Stimulated activated CD8-positive, alpha-beta memory T cell treated with anti-CD3 and anti-CD28 coated beads, Interleukin-15, amount 100 ng/mL, for 24 hours (primary cell): ENCODE data around the gene ZNF609.
A peak's percentile ranks its signal among the peaks of the same experiment; 100 is the strongest.
"Not testable (repeated sequence)": the region's sequence is repeated elsewhere in the genome, so short reads cannot be mapped to it uniquely, and the experiment has no call there.

Source experiments
- DNase-seq: peaks from one replicate; pipeline ENCODE4 v3.0.0-alpha.2; 2020; ENCODE audit warnings: low read depth

ZNF609 gene

DNA sequence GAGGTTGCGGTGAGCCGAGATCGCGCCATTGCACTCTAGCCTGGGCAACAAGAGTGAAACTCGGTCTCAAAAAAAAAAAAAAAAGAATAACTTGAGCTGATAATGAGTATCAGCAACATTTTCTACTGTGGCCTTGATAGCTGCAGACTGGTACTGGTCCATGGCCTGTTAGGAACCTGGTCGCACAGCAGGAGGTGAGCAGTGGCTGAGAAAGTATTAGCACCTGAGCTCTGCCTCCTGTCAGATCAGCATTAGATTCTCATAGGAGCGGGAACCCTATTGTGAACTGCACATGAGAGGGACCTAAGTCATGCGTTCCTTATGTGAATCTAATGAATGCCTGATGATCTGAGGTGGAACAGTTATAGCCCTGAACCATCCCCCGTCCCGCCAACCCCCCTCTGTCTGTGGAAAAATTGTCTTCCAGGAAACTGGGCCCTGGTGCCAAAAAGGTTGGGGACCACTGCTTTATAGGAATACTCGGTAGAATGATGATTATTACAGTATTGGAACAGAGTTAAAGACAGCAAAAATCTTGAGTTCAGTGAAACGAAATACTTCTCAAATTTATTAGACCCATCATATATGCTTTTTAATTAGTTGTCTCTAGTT is 126.0 kb downstream of the ZNF609 start:
- no peak for DNase-seq

DNA sequence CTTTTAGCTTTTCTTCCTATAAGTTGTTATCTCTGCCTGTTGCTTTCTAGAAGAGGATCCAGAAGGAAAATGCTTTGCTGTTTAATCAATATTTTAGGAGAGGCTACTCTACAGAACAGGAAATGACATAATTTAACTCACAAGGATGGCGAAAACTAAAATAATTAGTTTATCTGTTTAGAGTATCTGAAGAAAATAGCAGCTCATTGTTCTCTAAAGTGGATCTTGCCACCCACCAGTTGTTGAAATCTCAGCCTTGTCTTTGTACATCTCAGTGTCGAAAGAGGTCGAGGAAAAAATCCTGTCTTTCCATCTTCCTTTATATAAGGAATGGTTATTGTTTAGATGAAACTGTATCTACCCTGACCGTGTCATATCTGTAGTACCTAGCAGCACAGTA is 126.6 kb downstream of the ZNF609 start:
- DNase-seq, result no peak

DNA sequence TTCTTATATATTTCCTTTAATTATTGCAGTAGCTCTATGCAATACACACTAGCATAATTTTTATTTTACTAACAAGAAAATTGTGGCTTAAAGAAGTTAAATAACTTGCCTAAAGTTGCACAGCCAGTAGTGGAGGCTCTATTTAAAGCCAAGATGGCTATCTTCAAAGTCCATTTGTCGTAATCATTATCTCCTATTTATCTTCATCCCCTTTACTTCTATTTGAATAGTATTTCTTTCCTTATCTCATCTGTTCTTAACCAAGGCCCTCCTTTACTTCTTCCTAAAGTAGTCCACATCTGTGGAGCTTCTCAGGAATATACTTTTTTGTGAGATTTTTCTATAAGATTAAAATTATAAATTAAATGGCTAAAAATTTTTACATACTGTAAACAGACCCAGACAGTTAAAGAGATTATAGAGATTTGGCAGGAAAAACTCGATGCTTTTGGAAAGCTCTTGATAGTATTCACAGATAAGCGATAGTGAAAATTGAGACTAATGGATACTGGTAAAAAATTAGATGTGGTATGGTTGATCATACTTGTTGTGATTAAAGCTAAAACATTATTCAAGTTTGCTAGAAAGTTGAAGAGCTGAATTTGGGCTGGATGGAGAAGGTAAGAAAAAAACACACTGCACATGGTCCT is 129.2 kb downstream of the ZNF609 start:
- no peak for DNase-seq

DNA sequence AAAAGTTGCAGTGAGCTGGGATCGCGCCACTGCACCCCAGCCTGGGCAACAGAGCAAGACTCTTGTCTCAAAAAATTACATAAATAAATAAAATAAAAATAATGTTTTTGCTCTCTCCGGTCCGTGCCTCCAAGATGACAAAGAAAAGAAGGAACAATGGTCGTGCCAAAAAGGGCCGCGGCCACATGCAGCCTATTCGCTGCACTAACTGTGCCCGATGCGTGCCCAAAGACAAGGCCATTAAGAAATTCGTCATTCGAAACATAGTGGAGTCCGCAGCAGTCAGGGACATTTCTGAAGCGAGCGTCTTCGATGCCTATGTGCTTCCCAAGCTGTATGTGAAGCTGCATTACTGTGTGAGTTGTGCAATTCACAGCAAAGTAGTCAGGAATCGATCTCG is 132.5 kb downstream of the ZNF609 start:
- DNase-seq, result not testable (repeated sequence)

DNA sequence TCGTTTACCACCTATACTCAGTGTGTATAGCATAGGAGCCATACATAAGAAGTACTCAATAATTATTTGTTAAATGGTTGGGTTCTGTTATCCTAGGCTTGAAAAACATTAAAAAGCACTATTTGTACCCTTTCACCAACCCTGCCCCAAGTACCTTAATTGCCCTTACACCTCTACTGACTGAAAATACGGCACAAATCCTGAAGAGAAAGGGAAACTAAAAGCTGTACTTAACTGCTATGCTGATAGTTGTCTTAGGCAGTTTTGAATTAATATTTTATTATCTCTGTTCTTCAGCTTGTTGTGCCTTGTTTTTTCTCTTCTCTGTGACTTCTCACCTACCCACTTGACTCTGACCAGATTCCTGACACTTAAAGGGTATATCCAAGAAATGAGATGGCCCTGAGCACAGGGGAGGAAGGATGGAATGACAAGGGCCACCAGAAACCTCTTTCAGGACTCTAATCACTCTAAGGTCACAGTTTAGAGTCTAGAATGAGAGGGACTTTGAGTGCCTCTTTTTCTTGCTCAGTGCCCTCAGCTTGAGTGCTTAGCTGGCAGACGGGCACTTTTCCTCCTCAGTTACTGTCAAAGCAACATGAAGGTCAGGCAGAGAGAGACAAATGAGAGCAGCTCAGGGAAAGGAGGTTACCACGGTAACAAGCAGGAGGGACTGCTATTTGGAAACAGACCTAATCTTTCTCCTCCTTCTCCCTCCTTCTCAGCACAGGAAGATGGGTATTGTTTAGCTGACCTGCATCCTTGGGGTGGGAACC is 136.5 kb downstream of the ZNF609 start:
- DNase-seq, result no peak

DNA sequence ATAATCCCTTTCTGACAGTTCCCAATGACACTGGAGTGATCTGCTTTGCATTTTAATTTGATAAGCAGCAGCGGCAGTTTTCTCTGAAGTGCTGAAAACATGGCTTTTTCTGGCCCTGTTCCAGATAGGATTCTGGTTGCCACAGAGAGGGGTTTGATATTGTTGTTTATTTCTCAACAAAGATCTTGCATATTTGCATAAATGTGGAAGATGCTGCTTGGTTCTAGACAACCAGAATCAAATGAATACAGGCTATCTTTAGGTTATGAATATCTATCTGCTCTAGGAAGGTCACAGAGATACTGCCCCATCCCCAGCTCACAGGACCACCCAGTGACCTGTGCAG is 137.1 kb downstream of the ZNF609 start:
- DNase-seq, result no peak

DNA sequence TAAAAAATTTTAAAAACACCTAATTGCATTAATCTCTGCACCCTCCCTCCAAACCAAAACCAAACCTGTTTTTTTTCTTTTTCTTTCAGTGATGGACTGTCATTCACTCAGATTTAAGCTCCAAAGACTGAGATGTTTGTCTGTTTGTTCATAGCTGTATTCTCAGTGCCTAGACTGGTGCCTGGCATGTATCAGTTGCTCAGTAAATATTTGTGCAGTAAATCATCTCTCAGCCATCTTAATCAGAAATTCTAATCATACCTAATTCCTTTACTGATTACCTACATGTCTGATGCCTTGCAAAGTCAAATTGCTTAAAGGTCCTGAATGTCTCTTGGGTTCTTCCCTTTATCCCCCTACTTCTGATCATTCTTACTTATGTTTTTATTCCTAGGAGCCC is 138.8 kb downstream of the ZNF609 start:
- DNase-seq, result no peak

DNA sequence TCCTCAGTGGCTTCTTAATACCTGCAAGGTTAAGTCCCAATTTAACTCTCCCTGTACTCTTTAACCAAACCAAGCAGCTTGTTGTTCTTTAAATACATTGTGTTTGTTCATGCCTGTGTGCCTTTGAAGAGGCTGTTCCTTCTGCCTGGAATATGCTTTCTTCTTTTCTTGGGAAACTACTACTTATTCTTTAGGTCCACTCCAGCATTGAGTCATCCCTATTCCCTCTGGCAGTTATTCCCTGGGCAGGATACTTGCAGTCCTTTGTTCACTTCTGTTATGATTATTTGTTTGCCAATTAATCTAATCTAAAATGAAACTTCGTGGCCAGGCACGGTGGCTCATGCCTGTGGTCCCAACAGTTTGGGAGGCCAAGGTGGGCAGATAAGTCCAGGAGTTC is 139.3 kb downstream of the ZNF609 start:
- DNase-seq, result no peak

DNA sequence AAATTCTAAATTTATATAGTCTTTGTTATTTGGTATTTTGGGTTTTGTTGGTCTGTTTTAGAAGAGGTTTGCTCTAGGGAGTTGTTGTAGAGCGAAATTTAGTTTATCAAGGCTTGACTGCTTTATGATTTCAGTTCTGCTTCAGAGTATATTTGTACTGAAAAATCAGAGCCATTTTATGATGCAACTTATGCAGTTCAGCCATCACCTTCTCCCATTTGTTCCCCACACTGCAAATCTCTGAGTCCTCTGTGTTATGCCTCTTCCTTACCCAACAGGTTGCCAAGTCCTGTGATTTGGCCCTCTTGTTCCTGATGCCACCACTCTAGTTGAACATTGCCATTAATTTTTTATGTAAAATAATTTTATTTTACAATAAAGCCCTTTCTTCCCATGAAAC is 140.4 kb downstream of the ZNF609 start:
- no peak for DNase-seq

DNA sequence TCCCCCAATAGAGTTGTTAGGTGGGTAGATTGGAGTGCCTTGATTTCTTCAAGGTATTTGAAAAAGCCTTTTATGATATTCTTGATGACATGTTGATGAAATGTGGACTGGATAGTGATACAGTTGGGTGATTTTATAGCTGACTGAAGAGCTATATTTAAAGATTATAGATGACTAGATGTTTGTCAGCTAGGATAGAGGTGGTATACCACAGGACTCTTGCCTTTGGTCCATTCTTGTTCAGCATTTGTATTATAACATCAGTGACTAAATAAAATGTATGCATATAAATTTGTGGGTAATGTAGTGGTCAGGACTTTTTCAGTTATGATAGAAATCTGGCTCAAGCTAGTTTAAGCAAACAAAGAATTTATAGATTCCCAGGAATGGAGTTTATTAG is 143.9 kb downstream of the ZNF609 start:
- DNase-seq, result no peak

DNA sequence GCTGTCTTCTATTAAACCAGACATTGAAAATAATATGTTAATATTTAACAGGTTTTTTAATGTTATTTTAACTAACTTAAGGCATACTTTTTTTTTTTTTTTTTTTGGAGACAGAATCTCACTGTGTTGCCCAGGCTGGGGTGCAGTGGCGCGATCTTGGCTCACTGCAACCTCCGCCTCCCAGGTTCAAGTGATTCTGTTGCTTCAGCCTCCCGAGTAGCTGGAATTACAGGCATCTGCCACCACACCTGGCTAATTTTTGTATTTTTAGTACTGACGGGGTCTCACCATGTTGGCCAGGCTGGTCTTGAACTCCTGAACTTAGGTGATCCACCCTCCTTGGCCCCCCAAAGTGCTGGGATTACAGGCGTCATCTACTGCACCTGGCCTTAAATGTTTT is 147.0 kb downstream of the ZNF609 start:
- DNase-seq, result not testable (repeated sequence)

DNA sequence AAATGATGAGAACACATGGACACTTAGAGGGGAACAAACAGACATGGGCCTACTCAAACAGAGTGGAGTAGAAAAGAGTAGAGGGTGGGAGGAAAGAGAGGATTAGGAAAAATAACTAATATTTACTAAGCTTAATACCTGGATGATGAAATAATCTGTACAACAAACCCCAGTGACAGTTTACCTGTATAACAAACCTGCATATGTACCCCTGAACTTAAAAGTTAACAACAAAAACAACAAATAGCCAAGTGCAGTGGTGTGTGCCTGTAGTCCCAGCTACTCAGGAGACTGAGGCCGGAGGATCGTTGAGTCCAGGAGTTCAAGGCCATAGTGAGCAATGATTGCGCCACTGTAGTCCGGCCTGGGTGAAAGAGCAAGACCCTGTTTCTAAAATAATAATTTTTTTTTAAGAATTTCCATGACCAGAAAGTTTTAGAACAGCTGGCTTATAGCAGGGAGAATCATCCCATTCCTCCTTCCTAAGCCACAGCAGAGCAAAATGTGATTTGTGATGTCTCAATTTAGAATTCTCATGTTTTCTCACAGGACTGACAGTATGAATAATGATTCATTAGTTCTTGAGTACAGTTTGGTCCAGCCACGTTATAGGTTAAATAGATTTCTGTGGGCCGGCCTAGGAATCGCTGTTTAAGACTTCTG is 150.0 kb downstream of the ZNF609 start:
- no peak for DNase-seq

DNA sequence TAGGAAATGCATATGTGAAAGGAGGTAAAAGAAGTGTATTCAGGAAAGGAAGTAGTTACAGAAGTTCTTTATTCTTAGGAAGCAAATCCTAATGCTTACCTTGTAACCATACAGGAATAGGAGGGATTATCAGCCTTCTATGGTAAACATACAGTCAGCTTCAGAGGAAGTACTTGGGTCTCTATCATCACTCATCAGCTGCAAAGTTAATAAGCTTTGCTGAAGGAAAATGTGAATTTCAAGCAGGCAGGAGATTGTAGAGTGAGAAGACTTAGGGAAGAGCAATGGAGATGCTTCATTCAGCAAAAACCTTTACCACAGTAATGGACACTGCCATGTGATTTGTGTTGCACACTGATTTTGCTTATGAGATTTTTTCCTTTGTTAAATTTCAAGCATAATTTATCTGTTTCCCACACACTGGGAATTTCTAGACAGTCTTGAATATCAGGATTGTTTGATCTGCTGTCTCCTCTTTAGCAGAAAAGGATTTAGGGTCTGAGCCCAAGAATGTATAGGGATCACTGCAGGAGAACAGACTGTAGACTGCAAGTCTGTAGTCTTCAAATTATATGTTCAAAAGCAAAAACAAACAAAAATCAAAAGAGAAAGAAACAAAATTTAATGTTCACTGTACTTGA is 150.8 kb downstream of the ZNF609 start:
- DNase-seq, result no peak

DNA sequence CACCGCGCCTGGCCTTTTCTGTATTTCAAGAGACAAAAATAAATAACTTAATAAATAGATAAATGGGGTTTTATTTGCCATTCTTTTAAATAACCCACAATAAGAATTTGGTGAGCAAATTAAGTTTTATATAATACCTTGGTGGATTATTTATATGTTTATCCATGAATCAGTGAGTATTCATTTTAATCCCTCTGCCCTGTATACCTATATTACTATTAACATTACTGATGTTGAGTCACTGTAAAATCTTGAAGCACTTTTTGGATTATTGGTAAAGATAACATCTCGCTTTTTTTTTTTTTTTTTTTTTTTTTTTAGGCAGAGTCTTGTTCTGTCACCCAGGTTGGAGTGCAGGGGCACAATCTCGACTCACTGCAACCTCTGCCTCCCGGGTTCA is 154.1 kb downstream of the ZNF609 start:
- DNase-seq, result no peak

DNA sequence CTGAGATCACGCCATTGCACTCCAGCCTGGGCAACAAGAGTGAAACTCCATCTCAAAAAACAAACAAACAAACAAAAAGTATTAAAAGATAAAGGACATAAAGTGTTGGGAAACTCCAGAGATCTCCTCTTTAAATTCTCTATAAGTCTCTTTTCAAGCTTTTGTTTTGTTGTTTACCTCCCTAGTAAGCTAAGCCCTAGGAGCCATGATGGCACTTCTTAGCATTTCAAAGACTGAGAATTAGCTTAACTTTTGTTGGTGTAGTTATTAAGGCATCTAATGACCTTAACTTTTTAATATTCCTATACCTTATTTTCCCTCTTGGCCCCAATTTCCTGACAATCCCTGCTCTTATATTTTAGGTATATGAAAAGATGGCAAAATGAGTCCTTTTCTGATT is 157.3 kb downstream of the ZNF609 start:
- no peak for DNase-seq

DNA sequence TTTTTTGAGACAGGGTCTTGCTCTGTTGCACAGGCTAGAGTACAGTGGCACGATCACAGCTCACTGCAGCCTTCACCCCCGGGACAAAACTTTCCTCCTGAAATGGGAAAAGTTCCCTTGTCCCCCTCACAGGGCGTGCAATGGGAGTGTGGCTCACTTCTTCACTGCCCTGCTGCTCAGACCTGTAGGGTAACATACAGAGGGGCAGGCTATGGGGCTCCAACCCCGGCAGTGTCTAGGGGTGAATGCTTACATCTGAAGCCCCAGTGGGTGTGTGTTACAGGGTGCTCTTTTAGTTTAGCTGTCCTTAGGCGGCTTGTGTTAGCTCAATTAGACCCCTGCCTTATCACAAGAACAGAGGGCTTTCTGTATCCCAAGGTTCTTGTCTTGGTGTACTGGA is 157.8 kb downstream of the ZNF609 start:
- no peak for DNase-seq

DNA sequence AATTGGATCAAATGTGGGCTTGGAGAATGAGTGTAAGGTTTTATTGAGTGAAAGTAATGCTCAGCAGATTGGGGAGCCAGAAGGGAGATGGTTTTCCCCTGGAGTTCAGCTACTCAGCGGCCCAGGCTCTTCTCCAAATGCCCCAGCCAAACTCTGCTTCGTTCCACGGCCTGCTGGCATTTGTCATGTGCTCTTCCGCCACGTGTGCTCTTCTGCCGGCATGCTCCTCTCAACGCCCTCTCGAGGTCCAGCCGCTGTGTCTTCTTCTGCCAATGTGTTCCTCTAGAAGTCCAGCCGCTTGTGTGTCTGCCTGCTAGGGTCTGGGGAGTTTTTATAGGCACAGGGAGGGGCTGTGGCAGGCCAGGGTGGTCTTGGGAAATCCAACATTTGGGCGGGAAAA is 158.2 kb downstream of the ZNF609 start:
- DNase-seq, result no peak

DNA sequence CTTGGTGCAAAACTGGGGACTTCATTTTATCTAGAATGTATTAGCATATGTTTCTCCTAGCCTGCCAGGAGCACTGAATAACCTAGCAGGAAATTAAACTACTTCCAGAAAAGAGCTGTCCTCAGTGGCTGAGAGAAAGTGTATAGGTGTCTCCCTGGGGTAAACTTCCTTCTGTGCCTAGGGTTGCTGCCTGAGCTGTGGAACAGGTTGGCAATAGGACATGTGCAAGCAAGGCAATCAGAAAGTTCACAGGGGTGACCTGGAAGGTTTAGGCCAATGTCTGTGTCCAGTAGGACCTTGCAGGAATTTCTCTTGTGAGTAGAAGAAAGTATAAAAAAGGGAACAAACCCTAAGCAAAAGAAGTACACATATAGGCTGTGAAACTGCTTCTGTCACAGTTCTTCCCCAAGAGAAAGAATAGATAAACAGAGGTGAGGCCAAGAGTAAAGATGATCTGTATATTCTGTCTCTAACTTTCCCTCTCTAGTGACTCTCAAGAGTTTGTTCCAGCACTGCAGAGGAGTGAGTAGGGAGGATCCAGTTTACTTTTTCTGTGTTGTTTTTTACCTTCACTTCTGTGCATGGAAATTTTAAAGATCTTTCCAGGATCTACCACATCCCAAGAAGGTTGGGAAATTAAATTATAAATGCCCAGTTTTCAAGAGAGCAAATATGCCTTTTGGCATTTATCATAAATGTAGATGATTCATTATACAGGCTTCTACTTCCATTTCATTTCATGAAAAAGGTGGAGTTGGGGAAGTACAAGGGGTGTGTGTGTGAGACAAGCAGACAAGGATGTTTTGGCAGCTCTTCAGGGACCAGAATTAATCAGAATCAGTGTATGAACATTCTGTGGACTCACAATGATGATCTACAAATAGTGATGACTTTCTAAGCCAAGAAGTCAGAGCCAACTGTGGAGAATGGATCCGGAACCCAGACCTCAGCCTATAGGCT is 159.8 kb downstream of the ZNF609 start:
- no peak for DNase-seq

DNA sequence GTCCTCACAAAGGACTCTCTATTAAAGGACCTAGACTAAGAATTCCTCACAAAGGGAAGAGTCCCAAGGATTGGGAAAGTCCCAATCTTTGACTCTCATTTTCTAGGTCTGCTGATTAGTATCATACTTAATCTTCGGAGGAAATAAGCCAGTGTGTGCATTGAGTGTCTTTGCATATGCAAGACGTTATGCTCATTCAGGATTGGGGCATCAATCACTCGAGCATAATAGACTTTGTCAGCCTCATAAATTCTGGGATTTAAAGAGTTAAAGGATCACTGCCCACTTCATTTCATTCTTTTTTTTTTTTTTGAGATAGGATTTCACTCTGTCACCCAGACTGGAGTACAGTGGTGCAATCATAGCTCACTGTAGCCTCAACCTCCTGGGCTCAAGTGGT is 160.7 kb downstream of the ZNF609 start:
- no peak for DNase-seq

DNA sequence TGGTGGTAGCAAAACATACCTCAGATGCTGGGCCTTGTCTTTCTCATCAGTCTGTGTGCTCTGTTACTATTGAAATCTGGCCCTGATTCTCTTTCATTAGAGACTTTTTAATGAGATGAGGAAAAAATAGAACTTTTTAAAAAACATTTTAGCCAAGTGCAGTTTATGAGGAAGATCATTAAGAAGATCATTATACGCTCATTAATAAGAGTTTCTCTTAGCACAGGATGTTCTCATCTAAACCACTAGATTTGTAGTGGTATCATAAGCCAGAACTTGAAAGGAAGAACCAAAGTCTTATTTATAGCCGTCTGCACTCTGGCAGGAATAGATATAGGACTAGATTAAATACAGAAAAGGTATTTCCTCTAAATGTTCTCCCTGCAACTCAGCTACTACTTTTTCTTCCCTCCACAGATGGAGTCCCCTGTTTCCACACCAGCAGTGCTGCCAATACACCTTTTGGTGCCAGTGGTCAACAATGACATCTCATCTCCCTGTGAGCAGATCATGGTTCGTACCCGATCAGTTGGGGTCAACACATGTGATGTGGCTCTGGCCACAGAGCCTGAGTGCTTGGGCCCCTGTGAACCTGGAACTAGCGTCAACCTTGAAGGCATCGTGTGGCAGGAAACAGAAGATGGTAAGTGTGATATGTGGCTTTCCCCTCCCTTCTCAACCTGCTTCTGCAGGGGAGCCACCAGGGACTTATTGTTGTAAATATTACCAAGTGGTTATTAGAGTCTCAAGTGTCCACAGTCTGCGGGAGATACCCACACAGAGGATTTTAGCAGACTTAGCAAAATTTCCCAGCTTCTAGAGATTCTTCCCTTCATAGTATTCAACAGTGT is 162.3 kb downstream of the ZNF609 start:
- DNase-seq, result peak; percentile 6
